Measurements from ENCODE around the gene BICRA.
A peak's percentile ranks its signal among the peaks of the same experiment; 100 is the strongest.
"Not testable (repeated sequence)": the region's sequence is repeated elsewhere in the genome, so short reads cannot be mapped to it uniquely, and the experiment has no call there.

The BICRA gene

GRCh38 chr19:47714339-47714738, 105.4 kb downstream of the BICRA start:
- no peak for DNase-seq

- DNase-seq: not testable (repeated sequence)
Observed at GRCh38 chr19:47714855-47715254, 105.9 kb downstream of the BICRA start.

GRCh38 chr19:47716270-47716937, 107.5 kb downstream of the BICRA start:
- DNase-seq: no peak

GRCh38 chr19:47718415-47719046, 109.6 kb downstream of the BICRA start:
- DNase-seq: not testable (repeated sequence)

- DNase-seq: peak in 44 of 51 donors; percentile 17 to 81 (median 54)
Observed at GRCh38 chr19:47719047-47719859, 110.3 kb downstream of the BICRA start.

- no peak for DNase-seq
Observed at GRCh38 chr19:47720669-47721422, 111.9 kb downstream of the BICRA start.

- peak in 2 of 51 donors; percentile 5 for DNase-seq
Observed at GRCh38 chr19:47723581-47723940, 114.6 kb downstream of the BICRA start.

GRCh38 chr19:47725759-47726401, 116.9 kb downstream of the BICRA start:
- DNase-seq: no peak

GRCh38 chr19:47726467-47726866, 117.5 kb downstream of the BICRA start:
- no peak for DNase-seq

GRCh38 chr19:47728295-47728694, 119.4 kb downstream of the BICRA start:
- DNase-seq: not testable (repeated sequence)

- DNase-seq: peak in 3 of 51 donors; percentile 7 to 13 (median 11)
Observed at GRCh38 chr19:47729468-47729798, 120.5 kb downstream of the BICRA start.

- DNase-seq: peak in 6 of 51 donors; percentile 7 to 45 (median 12)
Observed at GRCh38 chr19:47729799-47730520, 121.0 kb downstream of the BICRA start.

- no peak for DNase-seq
Observed at GRCh38 chr19:47730521-47730889, 121.6 kb downstream of the BICRA start.

GRCh38 chr19:47730910-47731309, 122.0 kb downstream of the BICRA start:
- DNase-seq: no peak

- DNase-seq: no peak
Observed at GRCh38 chr19:47735131-47735530, 126.2 kb downstream of the BICRA start.

- no peak for DNase-seq
Observed at GRCh38 chr19:47740866-47741519, 132.1 kb downstream of the BICRA start.

GRCh38 chr19:47741544-47742140, 132.7 kb downstream of the BICRA start:
- DNase-seq: no peak

- no peak for DNase-seq
Observed at GRCh38 chr19:47742634-47743033, 133.7 kb downstream of the BICRA start.

Measured in hypothalamus (tissue), 51 donors.